GM21367 (cell line): ENCODE data around the gene POLN.

ENCODE experiments used
- ATAC-seq: cut with Tn5 transposase; IDR thresholded peaks from one replicate; pipeline ENCODE4 v1.9.1; 2021; ENCODE audit not compliant: unreplicated experiment

Gene POLN

DNA sequence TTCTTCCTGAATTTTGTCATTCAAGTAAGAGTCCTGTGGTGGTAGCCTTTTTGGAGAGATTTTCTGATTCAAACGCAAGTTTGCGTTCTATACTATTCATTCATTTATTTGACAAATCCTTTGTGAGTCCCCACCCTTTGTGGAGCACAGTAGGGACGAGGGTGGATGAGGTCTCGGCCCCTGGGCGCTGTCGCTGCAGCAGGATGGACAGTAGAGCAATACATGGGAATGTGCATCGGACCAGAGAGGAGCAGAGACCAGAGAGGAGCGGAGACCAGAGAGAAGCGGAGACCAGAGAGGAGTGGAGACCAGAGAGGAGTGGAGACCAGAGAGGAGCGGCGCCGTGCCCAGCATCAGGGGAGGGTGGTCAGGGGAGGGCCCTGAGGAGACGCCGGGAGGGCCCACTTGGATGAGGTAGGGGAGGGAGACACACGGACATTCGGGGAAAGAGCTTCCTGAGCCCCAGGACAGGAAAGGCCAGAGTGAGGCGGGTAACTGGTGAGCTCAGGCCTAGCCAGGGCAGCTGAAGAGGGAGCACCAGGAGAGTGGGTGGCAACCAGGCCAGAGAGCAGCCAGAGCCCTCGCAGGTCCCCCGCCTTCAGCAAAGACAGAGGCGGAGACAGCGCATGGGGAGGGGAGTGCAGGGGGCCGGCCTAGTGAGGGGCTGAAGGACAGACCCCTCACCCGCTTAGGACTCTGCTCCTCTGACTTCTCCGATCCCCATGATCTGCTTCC, 115.4 kb downstream of the POLN start:
- ATAC-seq = no peak

GRCh38 chr4:2125831-2126230, 116.1 kb downstream of the POLN start:
- no peak for ATAC-seq

DNA sequence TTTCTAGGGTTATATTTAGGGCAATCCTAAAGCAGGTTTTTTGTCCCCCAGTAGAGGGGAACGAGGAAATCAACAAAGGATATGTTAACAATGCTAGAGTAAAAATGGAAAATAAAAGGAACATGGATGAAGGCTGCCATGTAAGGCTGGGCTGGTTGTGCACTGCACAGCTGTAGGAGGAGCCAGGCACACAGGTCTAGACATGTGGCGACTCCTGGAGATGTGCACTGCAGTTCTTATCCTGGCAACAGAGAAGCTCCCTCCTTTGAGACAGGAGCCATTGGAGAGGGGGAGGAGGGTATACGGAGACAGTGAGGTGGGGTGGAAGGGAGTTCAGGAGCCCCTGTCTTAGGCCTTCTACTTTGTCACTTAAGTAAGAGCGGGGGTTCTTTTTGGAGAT, 116.9 kb downstream of the POLN start:
- no peak for ATAC-seq

GRCh38 chr4:2116687-2117400, 125.1 kb downstream of the POLN start:
- ATAC-seq = no peak

DNA sequence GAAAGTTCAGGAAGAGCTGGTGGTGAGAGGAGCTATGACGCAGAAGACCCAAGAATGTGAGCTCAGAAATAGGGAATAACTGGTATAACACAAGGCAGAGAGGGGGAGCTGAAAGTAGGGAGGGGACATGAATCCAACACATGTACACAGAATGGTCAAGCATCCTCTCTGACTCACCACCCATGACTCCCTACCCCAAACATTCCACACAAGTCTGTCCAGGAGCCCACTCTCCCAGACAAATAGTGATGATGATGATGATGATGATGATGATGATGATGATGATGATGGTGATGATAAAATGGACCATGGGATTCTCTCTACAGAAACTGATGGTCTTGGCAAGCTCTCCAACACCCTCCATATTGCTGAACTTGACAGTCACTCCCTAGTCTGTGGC, 136.4 kb downstream of the POLN start:
- no peak for ATAC-seq

GRCh38 chr4:2104556-2105345, 137.2 kb downstream of the POLN start:
- ATAC-seq = no peak

DNA sequence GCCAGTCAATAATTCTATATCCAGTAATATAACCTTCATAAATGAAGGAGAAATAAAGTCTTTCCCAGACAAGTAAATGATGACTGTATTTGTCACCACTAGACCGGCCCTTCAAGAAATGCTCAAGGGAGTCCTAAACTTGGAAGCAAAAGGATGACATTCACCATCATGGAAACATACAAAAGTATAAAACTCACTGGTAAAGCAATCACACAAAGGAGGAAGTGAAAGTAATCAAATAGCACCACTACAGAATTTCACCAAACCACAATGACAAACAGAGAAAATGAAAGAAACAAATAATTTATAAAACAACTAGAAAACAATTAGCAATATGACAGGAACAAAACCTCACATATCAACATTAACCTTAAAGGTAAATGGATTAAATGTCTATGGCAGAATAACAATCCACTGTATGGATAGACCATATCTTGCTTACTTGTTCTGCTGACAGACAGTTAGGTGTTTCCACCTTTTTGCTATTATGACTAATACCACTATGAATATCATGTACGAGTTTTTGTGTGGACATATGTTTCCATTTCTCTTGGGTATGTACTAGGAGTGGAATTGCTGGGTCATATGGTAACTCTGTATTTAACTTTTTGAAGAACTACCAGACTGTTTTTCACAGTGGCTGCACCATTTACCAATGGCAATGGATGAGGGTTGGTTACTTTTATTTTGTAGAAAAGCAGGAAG, 137.9 kb downstream of the POLN start:
- no peak for ATAC-seq

DNA sequence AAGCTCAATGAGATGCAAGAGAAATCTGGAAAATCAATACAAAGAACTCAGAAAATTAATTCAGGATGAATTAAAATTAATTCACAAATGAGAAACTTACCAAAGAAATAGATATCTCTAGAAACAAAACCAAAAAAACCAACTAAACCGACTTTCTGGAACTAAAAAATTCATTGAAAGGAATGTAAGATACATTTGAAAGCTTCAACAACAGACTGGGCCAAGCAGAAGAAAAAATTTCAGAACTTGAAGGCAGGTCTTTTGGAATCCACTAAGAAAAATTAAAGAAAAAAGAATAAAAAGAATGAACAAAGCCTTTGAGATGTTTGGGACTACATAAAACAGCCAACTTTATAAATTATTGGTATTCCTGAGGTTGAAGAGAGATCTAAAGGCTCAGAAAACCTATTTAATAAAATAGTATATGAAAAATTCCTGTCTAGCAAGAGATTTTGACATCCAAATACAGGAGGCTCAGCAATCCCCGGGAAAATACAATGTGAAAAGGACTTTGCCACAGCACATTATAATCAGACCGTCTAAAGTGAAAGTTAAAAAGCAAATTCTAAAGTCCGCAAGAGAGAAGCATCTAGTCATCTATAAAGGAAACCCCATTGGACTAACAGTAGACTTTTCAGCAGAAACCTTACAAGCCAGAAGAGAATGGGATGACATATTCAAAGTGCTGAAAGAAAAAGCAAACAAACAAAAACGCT, 138.6 kb downstream of the POLN start:
- no peak for ATAC-seq

GRCh38 chr4:2102045-2102883, 139.7 kb downstream of the POLN start:
- no peak for ATAC-seq

DNA sequence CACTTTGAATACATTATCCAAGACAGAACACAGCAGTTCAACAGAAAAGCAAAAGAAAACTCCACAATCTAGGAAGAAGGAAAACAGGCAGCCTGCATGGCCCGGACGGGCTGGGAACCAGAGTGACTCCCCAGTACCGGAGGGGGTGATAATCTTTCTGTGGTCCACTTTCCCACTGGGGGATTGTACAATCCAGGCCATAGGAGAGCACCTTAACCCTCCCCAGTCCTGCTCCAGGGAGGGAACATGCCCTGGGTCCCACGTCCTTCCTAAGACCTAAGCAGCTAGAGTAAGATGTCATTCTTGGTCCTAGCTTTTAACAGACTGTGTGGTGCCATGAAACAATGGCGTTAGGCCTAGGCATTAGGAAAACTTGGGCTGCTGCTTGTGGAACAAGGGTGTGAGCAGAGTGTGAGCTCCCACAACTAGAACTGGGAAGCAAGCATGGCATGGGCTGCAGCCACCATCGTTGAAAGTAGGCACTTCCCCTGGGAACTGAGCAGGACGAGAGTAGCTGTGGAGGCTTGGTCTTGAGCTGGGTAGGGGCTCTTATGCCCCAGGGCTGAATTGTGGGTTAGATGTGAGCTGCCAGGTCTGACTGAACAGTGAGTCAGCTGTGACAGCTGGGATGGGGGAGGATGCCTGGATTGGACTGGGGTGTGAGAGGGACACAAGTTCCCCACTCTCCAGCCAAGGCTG, 140.4 kb downstream of the POLN start:
- no peak for ATAC-seq

- no peak for ATAC-seq
Observed at GRCh38 chr4:2096073-2096609, 145.8 kb downstream of the POLN start.

- ATAC-seq = no peak
Observed at GRCh38 chr4:2095236-2096072, 146.5 kb downstream of the POLN start.

DNA sequence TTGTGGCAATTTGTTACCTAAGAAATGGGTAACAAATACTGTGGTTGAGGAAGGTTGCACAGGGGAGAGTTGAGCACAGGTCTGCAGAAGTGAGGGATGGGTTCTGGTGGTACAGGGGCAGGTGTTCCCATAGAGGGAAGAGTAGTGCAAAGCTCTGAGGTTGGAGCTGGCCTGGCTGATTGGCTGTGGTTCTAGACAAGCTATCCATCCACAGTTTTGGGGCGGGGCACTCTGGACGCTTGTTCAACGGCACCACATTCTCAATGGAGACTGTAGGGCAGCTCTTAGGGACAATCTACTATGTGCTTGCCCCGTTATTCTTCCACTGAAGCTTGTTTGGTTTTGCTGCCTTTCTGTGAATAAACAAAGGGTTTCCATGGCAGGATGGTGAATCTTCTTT, 147.4 kb downstream of the POLN start:
- ATAC-seq = no peak

GRCh38 chr4:2093265-2093664, 148.7 kb downstream of the POLN start:
- no peak for ATAC-seq

DNA sequence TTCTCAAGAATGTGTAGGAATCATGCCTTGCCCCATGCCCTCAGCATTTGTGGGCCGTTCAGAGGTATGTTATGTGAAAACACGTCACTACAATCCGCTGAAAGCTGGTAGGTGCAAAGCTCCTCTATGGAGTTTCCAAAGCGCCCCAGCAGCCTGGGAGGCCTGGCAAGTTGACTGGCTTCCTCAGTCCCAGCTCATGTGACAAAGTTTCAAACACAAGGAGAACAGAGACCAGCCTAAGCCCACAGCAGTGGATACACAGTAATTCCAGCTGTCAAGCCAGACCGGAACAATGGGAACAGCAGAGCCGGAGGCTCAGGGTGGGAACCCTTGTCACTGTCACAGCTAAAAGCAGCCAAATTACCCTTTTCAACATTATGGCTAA, 149.3 kb downstream of the POLN start:
- ATAC-seq = no peak

DNA sequence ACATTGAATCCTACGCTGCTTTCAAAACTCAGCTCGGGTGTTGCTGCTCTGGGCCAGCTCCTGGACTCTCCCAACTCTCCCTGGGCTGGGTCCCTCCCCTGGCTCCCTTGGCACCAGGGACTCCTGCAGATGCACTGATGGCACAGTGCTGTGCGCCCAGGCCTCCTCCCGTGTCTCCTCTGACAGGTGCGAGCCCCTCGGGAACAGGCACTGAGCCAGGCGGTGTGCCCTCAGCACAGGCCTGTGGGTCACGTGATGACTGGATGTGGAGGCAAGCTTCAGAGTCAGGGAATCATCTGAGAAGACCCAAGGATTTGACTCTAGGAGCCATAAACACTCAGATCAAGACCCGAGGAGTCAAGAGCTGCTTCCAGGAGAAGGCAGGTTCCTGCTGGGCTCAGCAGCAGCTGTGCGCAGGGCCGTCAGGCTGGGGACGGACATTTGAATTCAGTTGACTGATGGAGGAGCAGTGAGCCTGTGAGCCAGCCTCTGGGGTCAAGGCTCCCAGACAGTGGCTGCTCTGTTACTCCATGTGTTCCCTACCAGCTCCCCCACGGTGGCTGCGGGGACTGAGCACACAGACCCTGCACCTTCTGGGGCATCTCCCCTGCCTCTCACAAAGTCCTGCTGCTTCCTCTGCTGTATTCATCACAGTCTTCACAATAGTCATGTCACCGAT, 149.8 kb downstream of the POLN start:
- no peak for ATAC-seq

DNA sequence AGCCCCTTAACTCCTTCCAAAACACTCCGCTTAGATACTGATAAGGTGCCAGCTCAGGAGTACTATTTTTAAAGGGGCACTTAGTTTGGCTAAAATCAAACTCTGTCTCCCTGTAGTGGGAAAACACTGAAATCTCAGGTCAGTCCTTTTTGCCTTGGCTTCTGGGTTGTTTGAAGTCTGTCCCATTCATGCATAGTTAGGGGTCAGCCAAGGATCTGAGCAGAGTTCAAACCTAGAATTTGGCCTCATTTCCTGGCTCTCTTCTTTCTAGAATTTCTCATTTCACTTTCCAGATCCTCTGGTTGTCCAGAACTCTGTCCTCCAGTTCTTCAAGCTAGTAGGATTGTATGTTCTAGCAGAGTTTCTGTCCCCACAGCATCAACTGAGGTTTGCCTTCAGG, 151.3 kb downstream of the POLN start:
- ATAC-seq = no peak
